Middle frontal gyrus (tissue), 1 donor: ENCODE results near the gene LRWD1.
"Not testable (repeated sequence)": the region's sequence is repeated elsewhere in the genome, so short reads cannot be mapped to it uniquely, and the experiment has no call there.

Experiments used
- DNase-seq: peaks from one replicate; pipeline ENCODE4 v3.0.0-alpha.2; 2015; ENCODE audit warnings: low spot score; ENCODE audit errors: extremely low spot score

The LRWD1 gene

DNA sequence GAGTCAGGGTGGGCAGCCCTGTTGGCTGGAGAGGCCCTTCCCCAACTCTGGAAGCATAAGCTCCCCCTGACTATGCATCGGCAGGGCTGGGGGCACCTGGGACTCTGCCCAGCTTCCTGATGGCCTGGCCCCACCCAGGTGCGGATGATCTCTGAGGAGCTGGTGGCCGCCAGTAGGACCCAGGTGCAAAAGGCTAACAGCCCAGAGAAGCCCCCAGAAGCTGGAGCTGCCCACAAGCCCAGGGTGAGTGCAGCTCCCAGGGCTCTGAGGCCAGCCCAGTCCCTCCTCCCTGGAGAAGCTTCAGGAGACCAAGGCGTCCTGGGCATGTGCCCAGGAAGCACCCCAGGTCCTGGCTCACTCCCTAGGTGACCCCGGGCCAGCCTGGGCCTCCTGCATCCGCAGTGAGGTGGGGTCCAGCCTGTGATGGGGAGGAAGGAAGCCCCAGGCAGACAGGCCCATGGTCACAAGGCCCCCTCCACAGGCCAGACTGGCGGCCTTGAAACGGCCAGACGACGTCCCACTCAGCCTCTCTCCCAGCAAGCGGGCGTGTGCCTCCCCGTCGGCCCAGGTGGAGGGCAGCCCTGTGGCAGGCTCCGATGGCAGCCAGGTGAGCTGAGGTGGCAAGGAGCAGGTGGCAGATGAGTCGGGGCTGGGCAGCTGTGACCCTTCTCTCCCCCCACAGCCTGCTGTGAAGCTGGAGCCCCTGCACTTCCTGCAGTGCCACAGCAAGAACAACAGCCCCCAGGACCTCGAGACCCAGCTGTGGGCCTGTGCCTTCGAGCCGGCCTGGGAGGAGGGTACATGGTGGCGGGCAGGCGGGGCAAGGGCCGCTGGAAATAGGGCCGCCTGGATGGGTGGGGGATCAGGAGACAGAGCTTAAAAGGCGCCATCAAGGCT is 3.0 kb downstream of the LRWD1 start:
- DNase-seq = no peak

DNA sequence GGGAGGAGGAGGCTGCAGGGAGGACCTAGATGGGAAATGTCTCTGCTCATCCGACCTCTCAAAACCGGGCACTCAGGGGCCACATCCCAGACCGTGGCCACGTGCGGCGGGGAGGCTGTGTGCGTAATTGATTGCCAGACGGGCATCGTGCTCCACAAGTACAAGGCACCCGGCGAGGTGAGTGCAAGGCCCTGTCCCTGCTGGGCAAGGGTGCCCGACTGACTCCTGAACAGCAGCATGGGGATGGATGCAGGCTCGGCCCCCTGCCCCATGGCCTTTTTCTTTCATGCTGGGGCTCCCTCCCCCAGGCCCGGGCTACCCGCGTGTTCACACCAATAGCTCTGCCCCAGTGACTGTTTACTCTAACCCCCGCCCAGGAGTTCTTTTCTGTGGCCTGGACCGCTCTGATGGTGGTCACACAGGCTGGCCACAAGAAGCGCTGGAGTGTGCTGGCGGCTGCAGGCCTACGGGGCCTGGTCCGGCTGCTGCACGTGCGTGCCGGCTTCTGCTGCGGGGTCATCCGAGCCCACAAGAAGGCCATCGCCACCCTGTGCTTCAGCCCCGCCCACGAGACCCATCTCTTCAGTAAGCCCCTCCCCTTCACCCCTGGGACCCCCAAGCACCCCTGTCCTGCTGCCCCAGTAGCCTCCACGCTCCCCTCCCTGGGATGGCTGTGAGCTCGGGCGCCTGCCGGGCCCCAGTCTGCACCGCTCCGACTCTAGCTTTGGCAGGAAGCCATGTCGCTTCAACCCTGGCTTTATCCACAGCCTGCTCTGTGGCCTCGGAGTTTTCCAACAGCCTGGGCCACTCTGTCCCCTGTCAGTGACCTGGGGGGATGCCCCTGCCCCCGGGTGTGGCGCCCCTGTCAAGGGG is 3.9 kb downstream of the LRWD1 start:
- no peak for DNase-seq

DNA sequence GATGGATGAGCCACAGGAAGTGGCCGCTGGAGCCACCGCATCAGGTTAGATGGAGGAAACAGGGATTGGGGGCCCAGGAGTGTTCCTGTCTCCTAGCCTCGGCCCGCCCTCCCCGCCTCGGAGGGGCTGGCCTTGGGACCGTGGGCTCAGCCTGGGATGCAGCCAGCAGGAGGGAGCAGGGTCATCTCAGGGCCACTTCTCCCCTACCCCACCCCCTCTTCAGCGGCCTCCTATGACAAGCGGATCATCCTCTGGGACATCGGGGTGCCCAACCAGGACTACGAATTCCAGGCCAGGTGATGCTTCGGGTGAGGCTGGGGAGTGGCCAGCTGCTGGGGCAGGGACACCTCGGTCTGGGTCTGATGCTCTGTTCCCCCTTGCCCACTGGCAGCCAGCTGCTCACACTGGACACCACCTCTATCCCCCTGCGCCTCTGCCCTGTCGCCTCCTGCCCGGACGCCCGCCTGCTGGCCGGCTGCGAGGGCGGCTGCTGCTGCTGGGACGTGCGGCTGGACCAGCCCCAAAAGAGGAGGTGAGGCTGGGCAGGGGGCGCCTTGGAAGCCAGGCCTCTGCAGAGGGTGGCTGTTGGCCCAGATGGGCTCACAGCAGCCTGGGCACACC is 4.7 kb downstream of the LRWD1 start:
- no peak for DNase-seq

GRCh38 chr7:102469972-102470825 is 5.4 kb downstream of the LRWD1 start:
- no peak for DNase-seq

DNA sequence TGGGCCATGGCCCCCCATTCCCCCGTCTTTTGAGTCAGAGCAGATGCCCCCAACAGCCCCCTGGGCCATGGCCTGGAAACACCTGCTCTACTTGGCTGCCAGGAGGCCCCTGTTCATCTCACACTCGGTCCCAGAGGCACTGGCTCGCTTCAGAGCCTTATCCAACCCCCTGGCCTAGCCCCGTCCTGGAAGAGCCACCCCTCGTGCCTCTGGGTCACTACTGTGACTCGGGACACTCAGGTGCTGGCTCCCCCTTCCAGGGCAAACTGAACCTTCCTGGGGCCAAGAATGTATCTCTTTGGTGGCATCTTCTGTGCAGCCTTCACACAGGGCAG is 7.0 kb downstream of the LRWD1 start:
- no peak for DNase-seq

DNA sequence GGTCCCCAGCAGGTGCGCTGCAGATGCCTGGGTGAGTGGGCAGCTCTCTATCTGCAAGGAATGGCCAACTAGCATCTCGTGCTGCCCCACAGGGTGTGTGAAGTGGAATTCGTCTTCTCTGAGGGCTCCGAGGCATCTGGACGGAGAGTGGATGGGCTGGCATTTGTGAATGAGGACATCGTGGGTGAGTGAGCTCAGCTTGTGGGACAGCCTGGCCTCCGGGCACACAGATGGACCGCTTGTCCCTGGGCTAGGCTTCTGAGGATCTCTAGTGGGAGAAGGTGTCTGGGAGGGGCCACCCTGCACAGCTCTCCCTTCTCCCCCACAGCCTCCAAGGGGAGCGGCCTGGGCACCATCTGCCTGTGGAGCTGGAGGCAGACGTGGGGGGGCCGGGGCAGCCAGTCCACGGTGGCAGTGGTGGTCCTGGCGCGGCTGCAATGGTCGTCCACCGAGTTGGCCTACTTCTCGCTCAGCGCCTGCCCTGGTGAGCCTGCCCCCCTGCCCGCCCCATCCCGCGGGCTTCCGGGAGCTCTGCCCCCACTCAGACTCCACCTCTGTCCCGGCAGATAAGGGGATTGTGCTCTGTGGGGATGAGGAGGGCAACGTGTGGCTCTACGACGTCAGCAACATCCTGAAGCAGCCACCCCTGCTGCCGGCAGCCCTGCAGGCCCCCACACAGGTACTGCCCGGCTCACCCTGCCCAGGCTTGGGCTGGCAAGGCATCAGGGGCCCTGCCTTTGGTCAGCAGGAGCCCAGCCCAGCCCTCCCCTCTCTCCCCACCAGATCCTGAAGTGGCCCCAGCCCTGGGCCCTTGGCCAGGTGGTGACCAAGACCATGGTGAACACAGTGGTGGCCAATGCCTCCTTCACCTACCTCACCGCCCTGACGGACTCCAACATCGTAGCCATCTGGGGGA is 7.6 kb downstream of the LRWD1 start:
- DNase-seq = no peak

- no peak for DNase-seq
Measured at GRCh38 chr7:102473271-102473991, 8.6 kb downstream of the LRWD1 start.

GRCh38 chr7:102474116-102474515 is 9.3 kb downstream of the LRWD1 start:
- not testable (repeated sequence) for DNase-seq

GRCh38 chr7:102474736-102475435 is 10.1 kb downstream of the LRWD1 start:
- DNase-seq = not testable (repeated sequence)

DNA sequence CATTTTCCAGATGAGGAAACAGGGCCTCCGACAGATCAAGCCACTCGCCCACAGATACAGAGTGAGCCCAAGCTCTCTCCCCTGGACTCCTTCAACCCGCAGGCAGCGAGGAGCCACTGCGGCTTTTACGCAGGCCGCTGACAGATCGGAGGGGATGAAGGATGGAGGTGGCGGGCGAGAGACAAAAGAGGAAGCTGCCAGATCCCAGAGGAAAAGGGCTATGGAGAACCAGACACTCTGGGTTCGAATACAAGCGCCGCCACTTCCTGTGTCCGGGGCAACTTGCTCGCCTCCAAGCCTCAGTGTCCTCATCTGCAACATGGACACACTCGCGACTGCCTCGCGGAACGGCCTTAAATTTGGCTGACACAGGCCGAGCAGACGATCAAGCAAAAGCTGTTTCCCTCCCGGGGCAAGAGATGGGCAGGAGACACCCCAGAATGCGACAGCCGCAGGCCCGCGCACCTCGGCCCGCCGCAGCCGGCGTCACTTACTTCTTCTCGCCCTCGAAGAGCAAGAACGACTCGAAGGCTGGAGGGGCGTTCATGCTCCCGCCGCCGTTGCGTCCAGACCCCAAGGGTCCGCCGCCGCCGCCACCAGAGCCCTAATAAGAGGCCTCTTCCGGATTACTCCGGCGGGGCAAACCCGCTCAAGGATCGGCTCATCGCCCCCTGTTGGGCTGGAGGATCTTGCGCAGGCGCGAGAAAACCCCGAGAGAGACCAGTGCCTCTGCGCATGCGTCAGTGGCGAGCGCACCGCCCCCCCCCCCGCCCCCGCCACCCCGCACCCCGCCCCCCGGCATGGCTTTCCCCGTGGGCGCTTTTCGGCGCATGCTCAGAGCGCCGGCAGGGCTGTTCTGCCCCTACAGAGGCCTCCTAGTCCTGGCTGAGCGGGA is 13.8 kb downstream of the LRWD1 start, which contains the start of gene POLR2J:
Gene POLR2J (minus strand): TSS at position 609 of the 895 bp plus-strand sequence. CDS start 62 bp downstream, at position 547.
- not testable (repeated sequence) for DNase-seq

- DNase-seq = not testable (repeated sequence)
Measured at GRCh38 chr7:102479209-102479584, 14.4 kb downstream of the LRWD1 start.

GRCh38 chr7:102479982-102480637 is 15.3 kb downstream of the LRWD1 start:
- DNase-seq = not testable (repeated sequence)

- DNase-seq = not testable (repeated sequence)
Measured at GRCh38 chr7:102481962-102482361, 17.2 kb downstream of the LRWD1 start.

DNA sequence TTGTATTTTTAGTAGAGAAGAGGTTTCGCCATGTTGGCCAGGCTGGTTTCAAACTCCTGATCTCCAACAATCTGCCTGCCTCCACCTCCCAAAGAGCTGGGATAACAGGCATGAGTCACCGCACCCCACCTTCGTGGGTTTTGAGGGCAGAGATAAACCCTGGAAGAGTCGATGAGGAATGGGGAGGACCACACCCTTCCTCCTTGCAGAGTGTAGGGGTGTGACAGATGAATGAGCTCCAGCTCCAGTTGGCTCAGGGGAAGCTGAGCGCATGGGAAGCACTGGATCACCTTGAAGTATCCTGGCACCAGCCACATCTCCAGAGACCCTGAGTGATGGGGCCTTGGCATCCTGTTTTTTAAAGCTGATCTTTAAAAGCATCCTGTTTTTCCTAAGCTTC is 19.5 kb downstream of the LRWD1 start:
- not testable (repeated sequence) for DNase-seq

DNA sequence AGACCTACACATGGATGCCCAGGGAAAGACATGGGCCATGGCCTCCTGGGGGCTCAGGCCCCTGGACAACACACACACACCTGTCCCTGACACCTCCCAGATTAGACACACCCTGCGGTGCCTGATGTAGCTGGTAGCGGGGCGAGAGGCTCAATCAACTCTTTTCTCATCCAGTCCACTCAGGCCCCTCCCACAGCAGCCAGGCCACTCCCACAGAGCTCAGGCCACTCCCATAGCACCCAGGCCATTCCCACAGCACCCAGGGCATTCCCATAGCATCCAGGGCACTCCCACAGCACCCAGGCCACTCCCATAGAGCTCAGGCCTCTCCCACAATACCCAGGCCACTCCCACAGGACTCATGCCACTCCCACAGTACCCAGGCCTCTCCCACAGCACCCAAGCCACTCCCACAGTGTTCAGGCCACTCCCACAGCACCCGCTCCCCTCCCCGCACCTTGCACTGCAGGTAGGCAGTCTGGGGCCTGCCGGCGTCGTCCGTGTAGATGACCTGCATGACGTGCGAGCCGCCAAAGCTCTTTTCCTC is 25.8 kb downstream of the LRWD1 start:
- DNase-seq = not testable (repeated sequence)

- not testable (repeated sequence) for DNase-seq
Measured at GRCh38 chr7:102493220-102493935, 28.6 kb downstream of the LRWD1 start.
